HFF-Myc (cell line): ENCODE measurements around the gene STMN1.
A peak's percentile ranks its signal among the peaks of the same experiment; 100 is the strongest.

Source experiments
- DNase-seq: peaks from one replicate; pipeline ENCODE4 v3.0.0-alpha.2; 2011; ENCODE audit warnings: low read depth; ENCODE audit errors: extremely low read depth
- H3K4me3 ChIP-seq: replicated peaks from 2 replicates; pipeline ENCODE4 v1.5.1; 2011; ENCODE audit warnings: low read depth, mild to moderate bottlenecking, control low read depth, low read length
- TF ChIP-seq, protein P1 (sequence below): IDR thresholded peaks from 2 replicates; pipeline ENCODE4 v1.5.1; 2012; ENCODE audit warnings: mild to moderate bottlenecking, low read depth, low read length, control low read depth; ENCODE audit errors: missing control alignments

STMN1 gene

DNA sequence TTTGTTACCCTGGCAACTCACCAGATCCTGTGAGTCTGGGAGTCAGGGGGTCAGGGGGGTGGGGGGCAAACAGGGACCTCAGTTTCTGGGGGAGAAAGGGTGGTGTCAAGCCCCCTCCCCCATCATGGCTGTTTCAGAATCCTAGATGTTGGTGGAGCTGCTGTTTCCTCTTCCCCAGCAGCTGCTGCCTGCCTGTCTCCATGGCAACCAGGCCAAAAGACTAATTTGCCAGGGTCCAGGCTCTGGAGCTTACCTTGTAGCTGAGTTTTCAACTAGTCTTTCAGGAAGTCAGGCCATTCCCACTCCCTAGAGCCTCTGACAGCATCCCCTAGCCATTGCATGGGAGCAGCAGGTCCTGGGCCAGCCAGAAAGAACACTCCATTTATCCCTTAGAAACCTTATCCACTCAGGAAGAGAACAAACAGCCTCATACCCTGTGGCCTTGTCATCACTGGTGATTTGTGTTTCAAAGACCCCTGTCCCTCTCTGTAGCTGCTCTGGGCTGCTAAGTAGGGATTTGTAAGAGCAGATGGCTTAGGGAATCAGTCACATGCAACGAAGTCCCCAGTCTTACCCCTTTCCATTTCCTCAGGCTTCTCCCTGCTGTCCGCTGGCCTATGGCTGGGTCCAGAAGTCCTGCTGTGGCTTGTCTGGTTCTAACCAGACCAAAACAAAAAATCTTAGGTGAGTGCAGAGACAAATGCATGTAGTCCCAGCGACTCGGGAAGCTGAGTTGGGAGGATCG is 21.5 kb upstream of the STMN1 start:
- H3K4me3 ChIP-seq: no peak overlapping the region
- TF ChIP-seq, protein P1, sequence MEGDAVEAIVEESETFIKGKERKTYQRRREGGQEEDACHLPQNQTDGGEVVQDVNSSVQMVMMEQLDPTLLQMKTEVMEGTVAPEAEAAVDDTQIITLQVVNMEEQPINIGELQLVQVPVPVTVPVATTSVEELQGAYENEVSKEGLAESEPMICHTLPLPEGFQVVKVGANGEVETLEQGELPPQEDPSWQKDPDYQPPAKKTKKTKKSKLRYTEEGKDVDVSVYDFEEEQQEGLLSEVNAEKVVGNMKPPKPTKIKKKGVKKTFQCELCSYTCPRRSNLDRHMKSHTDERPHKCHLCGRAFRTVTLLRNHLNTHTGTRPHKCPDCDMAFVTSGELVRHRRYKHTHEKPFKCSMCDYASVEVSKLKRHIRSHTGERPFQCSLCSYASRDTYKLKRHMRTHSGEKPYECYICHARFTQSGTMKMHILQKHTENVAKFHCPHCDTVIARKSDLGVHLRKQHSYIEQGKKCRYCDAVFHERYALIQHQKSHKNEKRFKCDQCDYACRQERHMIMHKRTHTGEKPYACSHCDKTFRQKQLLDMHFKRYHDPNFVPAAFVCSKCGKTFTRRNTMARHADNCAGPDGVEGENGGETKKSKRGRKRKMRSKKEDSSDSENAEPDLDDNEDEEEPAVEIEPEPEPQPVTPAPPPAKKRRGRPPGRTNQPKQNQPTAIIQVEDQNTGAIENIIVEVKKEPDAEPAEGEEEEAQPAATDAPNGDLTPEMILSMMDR: no peak
- DNase-seq: no peak

DNA sequence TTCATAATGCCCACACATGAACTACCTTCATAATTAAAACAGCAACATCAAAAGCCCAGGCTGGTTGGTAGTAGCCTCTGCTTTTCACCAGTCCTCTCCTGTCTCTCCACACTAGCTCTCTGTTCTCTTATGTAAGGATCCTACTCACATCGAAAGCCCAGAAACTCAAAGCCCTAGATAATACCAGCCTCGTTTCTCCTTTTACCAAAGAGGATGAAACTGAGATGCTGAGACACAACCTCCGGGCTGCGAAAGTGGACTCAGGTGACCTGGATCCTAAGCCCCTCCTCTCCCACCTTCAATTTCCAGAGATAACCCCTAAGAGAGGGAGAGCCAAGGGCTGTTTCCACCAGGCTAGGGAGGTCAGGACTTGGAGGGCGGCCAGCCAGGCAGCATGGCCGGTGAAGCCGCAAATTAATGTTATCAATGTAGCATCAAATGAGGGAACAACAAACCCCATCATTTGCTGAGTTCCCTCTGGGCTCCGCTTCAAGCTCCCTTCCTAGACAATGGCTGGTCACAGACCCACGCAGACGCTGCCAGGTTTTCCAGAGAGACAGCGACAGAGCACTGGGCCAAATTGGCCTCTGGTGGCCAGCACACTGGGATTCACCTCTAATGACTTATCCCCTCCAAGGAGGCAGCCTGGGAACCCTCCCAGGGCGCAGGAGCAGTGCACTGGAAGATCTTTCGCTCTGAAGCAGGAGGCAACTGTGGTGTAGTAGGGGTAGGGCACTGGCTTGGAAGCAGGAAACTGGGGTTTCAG is 20.7 kb upstream of the STMN1 start:
- no peak overlapping the region for H3K4me3 ChIP-seq
- TF ChIP-seq, protein P1: no peak
- no peak for DNase-seq

GRCh38 chr1:25924454-25924853 is 18.2 kb upstream of the STMN1 start:
- TF ChIP-seq, protein P1: no peak
- no peak overlapping the region for H3K4me3 ChIP-seq
- DNase-seq: no peak

GRCh38 chr1:25922971-25923552 is 16.8 kb upstream of the STMN1 start:
- DNase-seq: no peak
- TF ChIP-seq, protein P1: no peak
- peak overlapping the region; percentile 33 for H3K4me3 ChIP-seq

- TF ChIP-seq, protein P1: no peak
- DNase-seq: no peak
- peak overlapping the region; percentile 33 for H3K4me3 ChIP-seq
Observed at GRCh38 chr1:25922056-25922970, 16.1 kb upstream of the STMN1 start.

DNA sequence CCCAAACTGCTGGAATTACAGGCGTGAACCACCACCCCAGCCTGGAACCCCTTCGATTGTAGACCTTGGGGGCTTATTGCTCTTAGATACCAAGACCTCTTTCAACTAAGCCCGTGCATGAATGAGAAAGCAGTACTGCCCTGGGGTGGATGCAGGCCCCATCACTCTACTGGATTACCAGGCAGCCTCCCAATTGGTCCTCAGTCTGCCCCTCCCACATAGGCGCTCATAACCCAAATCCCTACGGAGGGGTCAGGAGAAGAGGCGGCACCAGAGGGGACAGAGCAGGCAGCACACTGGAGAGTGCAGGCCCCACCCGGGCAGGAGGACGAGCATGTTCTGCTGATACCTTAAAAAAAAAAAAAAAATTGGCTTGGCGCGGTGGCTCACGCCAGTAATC is 12.4 kb upstream of the STMN1 start:
- no peak overlapping the region for H3K4me3 ChIP-seq
- no peak for DNase-seq
- TF ChIP-seq, protein P1: no peak
